IPS-20b (cell line): ENCODE results near the gene LAMC1.

Source experiments
- H3K27ac ChIP-seq: one replicate; pipeline ENCODE4 v1.5.1; 2013; ENCODE audit warnings: low read length
- H3K27me3 ChIP-seq: 2 replicates; pipeline ENCODE4 v1.6.1; 2013; ENCODE audit warnings: mild to moderate bottlenecking, low read length, inconsistent platforms; ENCODE audit not compliant: insufficient read depth
- H3K36me3 ChIP-seq: 2 replicates; pipeline ENCODE4 v1.6.1; 2013; ENCODE audit warnings: low read depth, mild to moderate bottlenecking, inconsistent platforms, low read length, moderate library complexity; ENCODE audit not compliant: insufficient read depth
- H3K4me1 ChIP-seq: 2 replicates; pipeline ENCODE4 v1.6.1; 2013; ENCODE audit warnings: mild to moderate bottlenecking, control low read depth, inconsistent platforms, low read length, moderate library complexity; ENCODE audit not compliant: insufficient read depth
- H3K4me3 ChIP-seq: 2 replicates; pipeline ENCODE4 v1.5.1; 2013; ENCODE audit warnings: mild to moderate bottlenecking, low read length, inconsistent platforms
- H3K9ac ChIP-seq: 2 replicates; pipeline ENCODE4 v1.6.1; 2013; ENCODE audit warnings: low read depth, mild to moderate bottlenecking, inconsistent platforms, low read length, moderate library complexity
- H3K9me3 ChIP-seq: 2 replicates; pipeline ENCODE4 v1.6.1; 2013; ENCODE audit warnings: mild to moderate bottlenecking, low read depth, low read length, inconsistent platforms; ENCODE audit not compliant: insufficient read depth

The LAMC1 gene

DNA sequence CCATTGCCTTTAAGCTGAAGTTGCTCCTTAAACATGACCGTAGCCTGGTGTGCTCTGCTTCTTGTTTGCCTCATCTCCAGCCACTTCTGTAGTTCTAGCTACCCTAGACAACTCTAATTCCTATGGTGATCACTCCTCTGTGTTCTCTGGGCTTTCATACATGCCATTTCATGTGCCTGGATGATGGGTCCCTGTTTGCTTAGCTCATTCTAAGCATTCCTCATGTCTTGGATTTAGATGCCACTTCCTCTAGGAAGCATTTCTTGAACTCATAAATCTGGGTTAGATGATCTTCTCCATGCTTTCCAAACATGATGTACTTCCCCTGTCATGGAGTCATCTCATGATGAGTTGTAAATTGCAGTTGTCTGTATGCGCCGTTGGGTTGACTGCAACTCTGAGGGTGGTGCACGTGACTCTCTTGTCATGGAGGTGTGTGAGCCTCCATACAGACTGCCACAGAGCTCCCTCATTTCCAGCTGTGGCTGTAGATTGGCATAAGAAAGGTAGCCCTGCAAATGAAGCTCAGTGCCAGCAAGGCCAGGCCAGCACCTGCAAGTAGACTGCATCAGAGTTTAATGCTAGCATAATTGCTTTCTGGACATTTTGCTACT is 77.2 kb downstream of the LAMC1 start:
- Histone ChIP-seq H3K27me3 (no peaks in the 10 kb centered on the region), H3K36me3 (peaks cover 17% of the 10 kb centered on the region), H3K4me1 (peaks cover 47% of the 10 kb centered on the region)

DNA sequence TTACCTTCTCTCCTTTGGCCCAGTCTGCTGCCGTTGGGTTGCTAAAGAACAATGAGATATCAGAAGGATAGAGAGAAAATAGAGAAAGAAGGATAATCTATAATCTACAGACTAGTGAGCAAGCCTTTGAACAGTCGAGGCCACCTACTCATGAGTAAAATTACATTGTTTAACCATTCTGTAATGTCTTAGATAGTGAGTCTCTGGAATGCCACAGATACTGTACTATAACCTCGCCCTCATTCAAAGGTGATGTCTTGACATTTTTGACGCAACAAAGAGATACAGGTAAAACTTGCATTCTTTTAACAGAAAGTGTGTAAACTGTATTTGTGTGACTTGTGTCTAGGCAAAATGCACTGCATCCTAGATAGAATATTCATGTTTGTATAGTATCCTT is 77.9 kb downstream of the LAMC1 start:
- no peak overlapping the region for H3K27ac ChIP-seq
- no peak overlapping the region for H3K4me3 ChIP-seq
- H3K36me3 ChIP-seq: peaks cover 17% of the 10 kb centered on the region
- H3K9ac ChIP-seq: no peak overlapping the region
- H3K9me3 ChIP-seq: no peaks in the 10 kb centered on the region
- H3K4me1 ChIP-seq: peaks cover 47% of the 10 kb centered on the region
- H3K27me3 ChIP-seq: no peaks in the 10 kb centered on the region

More for the DNA sequence above, 77.2 kb downstream of the LAMC1 start:
- Histone ChIP-seq H3K9me3 (no peaks in the 10 kb centered on the region), H3K4me3 (no peak overlapping the region), H3K9ac (no peak overlapping the region), H3K27ac (no peak overlapping the region)

DNA sequence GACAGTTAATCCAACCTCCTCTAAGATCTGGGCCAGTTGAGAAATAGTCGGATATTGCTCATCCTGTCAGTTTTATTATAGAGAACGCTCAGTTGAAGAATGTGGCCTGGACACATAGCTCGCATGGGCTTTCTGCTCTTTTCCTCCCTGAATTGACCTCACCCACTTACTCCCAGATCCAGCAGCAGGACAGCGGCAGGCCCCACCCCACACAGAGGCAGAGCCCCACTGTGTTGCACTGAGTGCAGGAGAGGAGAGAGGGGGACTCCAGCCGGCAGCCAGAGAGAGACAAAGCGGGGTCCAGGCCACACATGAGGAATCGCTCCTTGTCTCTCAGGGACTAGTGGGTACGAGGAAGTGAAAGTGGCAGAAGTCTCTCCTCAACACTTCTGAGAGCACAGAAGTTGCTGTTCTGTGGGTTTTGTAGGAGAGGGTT is 78.6 kb downstream of the LAMC1 start:
- Histone ChIP-seq H3K9ac (no peak overlapping the region; the same call in 1 of the 2 replicates), H3K9me3 (no peaks in the 10 kb centered on the region), H3K27ac (no peak overlapping the region), H3K4me3 (no peak overlapping the region), H3K36me3 (peaks cover 17% of the 10 kb centered on the region), H3K27me3 (no peaks in the 10 kb centered on the region), H3K4me1 (peaks cover 39% of the 10 kb centered on the region)

DNA sequence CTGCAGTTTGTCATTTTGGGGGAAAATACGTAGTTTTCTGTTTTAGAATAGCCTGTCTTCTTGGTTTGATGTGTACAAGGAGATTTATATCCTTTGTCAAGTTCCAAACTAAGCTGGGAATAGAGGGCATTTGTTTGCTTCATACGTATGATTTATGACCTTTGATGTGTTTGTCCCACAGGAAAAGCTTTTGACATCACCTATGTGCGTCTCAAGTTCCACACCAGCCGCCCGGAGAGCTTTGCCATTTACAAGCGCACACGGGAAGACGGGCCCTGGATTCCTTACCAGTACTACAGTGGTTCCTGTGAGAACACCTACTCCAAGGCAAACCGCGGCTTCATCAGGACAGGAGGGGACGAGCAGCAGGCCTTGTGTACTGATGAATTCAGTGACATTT is 79.9 kb downstream of the LAMC1 start:
- Histone ChIP-seq H3K9me3 (no peaks in the 10 kb centered on the region), H3K4me1 (peaks cover 27% of the 10 kb centered on the region), H3K27ac (no peak overlapping the region), H3K27me3 (no peaks in the 10 kb centered on the region), H3K36me3 (peaks cover 17% of the 10 kb centered on the region), H3K4me3 (no peak overlapping the region), H3K9ac (no peak overlapping the region)

DNA sequence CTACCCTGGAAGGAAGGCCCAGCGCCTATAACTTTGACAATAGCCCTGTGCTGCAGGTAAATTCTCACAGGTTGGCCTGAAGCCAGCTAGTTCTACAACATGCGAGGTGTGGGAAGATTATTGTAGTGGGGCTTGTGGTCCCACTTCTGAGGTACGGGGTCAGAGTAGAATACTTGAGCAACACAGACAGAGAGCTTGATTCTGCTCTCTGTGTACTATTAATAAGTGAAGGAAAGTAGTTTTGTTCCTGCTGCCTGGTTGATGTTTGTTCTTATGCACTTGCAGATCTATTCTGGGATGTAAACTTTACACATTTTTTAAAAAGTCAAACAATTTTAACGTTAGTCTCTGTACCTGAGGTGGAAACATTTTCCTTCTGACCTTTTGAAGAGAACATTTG is 80.4 kb downstream of the LAMC1 start:
- Histone ChIP-seq H3K27me3 (no peaks in the 10 kb centered on the region), H3K9ac (no peak overlapping the region), H3K9me3 (no peaks in the 10 kb centered on the region), H3K4me3 (no peak overlapping the region), H3K27ac (no peak overlapping the region), H3K36me3 (peaks cover 21% of the 10 kb centered on the region), H3K4me1 (peaks cover 27% of the 10 kb centered on the region)

DNA sequence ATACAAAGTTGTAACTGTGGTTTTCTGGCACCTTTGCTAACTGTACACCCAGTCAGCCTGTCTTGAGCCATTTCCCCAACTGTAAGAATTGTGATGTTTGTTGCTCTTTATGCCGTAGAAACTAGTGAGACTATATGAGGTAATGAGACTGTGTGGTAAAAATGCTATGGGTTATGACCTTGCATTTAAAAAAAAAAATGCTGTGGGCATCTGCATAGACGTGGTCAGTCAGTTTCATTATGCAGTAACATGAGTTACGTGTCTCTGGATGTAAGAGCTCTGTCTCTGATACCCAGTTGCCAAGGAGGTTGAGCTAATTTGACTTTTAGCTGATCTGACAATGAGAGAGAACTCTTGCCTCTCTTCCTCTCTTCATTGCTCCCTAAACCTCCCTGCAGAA is 82.2 kb downstream of the LAMC1 start:
- H3K9ac ChIP-seq: no peak overlapping the region
- peaks cover 27% of the 10 kb centered on the region for H3K36me3 ChIP-seq
- H3K4me3 ChIP-seq: no peak overlapping the region
- H3K27me3 ChIP-seq: no peaks in the 10 kb centered on the region
- no peaks in the 10 kb centered on the region for H3K9me3 ChIP-seq
- peaks cover 32% of the 10 kb centered on the region for H3K4me1 ChIP-seq
- no peak overlapping the region for H3K27ac ChIP-seq

DNA sequence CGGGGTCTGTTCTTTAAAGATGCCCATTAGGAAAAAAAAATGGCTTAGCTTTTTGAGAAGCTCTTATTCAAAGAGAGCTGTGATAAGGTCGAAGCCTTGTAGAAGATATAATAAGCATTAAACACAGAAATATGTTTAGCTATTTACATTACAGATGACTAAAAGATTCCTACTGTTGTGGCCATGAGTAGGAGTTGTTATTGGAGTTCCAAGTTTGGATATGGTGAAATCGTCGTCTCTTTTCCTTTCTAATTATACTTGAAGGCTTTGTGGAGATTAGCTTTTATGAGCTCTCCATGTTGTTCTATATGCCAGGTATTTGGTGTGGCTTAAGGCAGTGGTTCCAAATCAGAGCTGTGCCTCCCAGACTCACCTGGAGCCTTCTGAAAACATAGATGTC is 82.9 kb downstream of the LAMC1 start:
- Histone ChIP-seq H3K4me3 (no peak overlapping the region), H3K27me3 (no peaks in the 10 kb centered on the region), H3K4me1 (peaks cover 26% of the 10 kb centered on the region), H3K9me3 (no peaks in the 10 kb centered on the region), H3K36me3 (peaks cover 32% of the 10 kb centered on the region), H3K27ac (no peak overlapping the region), H3K9ac (no peak overlapping the region)

DNA sequence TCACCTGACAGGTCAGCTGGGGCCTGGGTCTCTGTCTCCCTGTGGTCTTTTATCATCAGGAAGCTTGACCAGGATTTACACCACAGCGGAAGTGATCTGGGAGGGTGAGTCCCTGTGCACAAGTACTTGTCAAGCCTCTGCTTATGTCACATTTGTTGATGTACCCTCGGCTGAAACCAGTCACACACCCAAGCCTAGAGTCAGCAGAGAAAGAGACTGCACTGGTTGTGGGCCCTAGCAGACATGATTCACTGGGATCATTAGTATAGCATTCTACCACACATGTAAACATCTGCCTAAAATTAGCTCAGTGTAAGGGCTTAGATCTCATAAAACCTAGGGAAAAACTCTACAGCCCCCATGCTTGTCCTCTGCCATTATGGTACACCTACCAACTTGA is 83.5 kb downstream of the LAMC1 start:
- Histone ChIP-seq H3K9ac (no peak overlapping the region), H3K27ac (no peak overlapping the region), H3K4me3 (no peak overlapping the region), H3K4me1 (peaks cover 24% of the 10 kb centered on the region), H3K9me3 (no peaks in the 10 kb centered on the region), H3K36me3 (peaks cover 32% of the 10 kb centered on the region), H3K27me3 (no peaks in the 10 kb centered on the region)

DNA sequence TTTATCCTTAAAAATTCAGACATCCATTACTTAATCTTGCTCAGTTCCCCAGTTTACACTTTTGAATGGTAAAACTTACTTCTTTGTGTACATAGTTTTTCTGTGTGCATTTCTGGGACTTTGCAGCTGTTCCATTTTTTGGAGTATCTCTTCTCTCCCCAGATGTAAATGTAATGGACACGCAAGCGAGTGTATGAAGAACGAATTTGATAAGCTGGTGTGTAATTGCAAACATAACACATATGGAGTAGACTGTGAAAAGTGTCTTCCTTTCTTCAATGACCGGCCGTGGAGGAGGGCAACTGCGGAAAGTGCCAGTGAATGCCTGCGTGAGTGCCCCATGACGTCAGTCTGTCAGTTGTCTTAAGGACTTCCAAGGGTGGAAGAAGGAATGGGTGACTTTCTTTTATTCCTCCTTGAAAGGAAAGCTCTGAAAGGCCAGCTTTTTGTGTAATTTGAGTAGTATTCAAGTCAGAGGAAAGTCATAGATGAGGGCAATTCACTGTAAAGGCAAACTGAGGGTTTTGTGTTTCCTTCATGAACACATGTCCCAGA is 87.2 kb downstream of the LAMC1 start:
- peaks cover 18% of the 10 kb centered on the region for H3K4me1 ChIP-seq
- H3K27me3 ChIP-seq: no peaks in the 10 kb centered on the region
- peaks cover 28% of the 10 kb centered on the region for H3K36me3 ChIP-seq
- H3K4me3 ChIP-seq: no peak overlapping the region
- no peaks in the 10 kb centered on the region for H3K9me3 ChIP-seq
- H3K9ac ChIP-seq: no peak overlapping the region
- no peak overlapping the region for H3K27ac ChIP-seq

DNA sequence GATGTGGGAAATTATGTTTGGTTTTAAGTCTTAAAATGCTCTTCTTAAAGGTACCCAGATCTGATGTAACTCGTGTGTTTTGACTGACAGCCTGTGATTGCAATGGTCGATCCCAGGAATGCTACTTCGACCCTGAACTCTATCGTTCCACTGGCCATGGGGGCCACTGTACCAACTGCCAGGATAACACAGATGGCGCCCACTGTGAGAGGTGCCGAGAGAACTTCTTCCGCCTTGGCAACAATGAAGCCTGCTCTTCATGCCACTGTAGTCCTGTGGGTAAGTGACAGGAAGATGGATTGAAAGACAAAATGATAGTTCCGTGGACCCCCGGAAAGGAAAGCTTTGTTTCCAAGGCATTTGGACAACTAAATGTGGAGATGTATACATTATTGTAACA is 91.2 kb downstream of the LAMC1 start:
- Histone ChIP-seq H3K36me3 (peaks cover 53% of the 10 kb centered on the region), H3K4me3 (no peak overlapping the region), H3K4me1 (peaks cover 5% of the 10 kb centered on the region; the same call in 1 of the 2 replicates)

DNA sequence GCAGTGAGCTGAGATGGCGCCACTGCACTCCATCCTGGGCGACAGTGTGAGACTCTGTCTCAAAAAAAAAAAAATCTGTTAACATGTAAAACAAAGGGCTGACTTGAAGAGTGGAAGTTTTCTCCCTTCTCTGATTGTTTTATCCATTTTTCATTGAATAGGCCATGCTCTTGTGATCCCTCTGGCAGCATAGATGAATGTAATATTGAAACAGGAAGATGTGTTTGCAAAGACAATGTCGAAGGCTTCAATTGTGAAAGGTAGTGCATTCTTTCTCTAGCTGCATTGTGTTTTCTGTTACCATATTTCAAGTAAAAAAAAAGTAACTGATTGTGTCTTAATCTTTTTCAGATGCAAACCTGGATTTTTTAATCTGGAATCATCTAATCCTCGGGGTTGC is 93.2 kb downstream of the LAMC1 start:
- H3K36me3 ChIP-seq: peaks cover 51% of the 10 kb centered on the region
- no peak overlapping the region for H3K4me3 ChIP-seq
- no peak overlapping the region for H3K27ac ChIP-seq
- no peak overlapping the region for H3K9ac ChIP-seq
- H3K4me1 ChIP-seq: no peaks in the 10 kb centered on the region
- no peaks in the 10 kb centered on the region for H3K9me3 ChIP-seq
- no peaks in the 10 kb centered on the region for H3K27me3 ChIP-seq

More for the DNA sequence above, 91.2 kb downstream of the LAMC1 start:
- Histone ChIP-seq H3K9ac (no peak overlapping the region), H3K27ac (no peak overlapping the region), H3K27me3 (no peaks in the 10 kb centered on the region), H3K9me3 (no peaks in the 10 kb centered on the region)

DNA sequence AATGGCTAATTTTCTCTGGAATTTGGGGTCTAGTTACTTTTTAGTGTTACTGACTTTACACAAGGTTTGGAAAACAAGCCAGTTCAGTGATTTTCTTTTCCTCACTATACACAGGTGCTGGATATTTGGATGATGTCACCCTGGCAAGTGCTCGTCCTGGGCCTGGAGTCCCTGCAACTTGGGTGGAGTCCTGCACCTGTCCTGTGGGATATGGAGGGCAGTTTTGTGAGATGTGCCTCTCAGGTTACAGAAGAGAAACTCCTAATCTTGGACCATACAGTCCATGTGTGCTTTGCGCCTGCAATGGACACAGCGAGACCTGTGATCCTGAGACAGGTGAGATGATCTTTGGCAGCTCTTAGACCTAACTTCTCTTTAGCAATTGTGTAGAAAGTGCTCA is 98.4 kb downstream of the LAMC1 start:
- no peaks in the 10 kb centered on the region for H3K9me3 ChIP-seq
- H3K36me3 ChIP-seq: peaks cover 82% of the 10 kb centered on the region
- no peak overlapping the region for H3K4me3 ChIP-seq

More for the DNA sequence above, 98.4 kb downstream of the LAMC1 start:
- no peak overlapping the region for H3K27ac ChIP-seq
- H3K27me3 ChIP-seq: no peaks in the 10 kb centered on the region
- H3K9ac ChIP-seq: no peak overlapping the region
- no peaks in the 10 kb centered on the region for H3K4me1 ChIP-seq
